COR-L47 (cell line): ENCODE data around the gene NTM.

ENCODE experiments used
- DNase-seq: peaks from one replicate; lab custom pipeline; 2025; lab: John Stamatoyannopoulos, UW

The NTM gene

DNA sequence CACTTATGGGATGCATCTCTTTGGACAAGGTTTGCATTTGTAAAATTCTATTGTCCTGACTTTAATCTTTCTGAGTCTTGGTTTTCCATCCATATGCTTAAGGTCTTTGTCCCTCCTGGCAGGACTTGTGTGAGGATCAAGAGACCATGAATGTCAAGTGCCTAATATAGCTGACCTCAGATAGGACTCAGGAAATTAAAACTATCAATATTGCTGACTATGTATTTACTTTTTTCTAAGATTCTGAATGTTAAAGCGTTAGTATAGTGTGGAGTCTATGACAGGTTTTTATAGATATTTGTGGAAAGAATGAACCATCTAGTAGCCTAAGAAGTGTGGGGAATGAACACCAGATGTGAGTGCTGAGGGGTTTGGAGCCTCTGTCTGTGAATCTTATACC is 637.8 kb downstream of the NTM start:
- no peak for DNase-seq

DNA sequence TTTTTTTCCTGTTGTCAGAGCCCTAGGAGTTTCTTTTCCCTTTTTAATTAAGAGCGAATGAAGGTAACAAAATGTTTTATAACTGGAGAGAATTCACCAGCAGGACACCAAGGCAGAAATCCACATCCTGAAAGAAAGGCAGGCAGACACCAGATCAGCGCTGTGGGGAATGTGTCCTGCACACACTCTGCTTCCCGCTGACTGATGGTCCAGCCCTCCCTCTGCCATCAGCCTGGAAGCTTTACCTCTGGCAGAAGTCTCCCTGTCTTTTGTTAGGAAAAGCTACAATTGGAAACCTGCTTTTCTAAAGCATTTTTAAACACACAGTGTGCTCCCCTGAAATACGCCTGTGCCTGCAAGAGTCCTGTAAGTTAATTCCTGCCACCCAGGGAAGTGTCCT is 638.5 kb downstream of the NTM start:
- DNase-seq, result no peak

DNA sequence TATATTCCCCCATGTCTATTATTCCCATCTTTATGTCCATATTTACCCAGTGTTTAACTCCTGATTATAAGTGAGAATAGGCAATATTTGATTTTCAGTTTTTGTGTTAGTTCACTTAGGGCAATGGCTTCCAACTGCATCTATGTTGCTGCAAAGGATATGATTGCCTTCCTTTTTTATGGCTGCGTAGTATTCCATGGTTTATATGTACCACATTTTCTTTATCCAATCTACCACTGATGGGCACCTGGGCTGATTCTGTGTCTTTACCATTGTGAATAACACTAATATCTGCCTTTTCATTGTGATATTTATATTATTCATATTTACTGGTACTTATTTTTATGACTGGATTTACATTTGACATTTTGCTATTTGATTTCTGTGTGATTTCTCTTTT is 649.6 kb downstream of the NTM start:
- DNase-seq, result no peak

DNA sequence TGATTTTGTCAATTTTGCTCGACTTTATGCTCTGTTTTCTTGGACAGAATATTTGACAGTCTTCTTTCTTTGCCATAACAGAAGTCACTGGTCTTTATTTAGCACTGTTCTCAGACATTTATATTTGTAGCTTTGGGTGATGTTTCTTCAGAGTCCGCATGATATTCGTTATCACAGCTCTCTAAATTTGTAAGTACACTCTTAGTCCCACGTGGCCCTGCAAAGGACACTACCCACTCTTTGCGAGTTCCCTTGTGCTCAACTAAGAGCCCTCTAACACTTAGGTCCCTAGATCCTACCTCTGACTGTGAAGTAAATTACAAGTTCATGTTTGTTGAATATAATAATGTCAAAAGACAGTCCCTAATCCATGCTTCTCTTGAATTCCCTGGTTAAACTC is 651.9 kb downstream of the NTM start:
- no peak for DNase-seq

DNA sequence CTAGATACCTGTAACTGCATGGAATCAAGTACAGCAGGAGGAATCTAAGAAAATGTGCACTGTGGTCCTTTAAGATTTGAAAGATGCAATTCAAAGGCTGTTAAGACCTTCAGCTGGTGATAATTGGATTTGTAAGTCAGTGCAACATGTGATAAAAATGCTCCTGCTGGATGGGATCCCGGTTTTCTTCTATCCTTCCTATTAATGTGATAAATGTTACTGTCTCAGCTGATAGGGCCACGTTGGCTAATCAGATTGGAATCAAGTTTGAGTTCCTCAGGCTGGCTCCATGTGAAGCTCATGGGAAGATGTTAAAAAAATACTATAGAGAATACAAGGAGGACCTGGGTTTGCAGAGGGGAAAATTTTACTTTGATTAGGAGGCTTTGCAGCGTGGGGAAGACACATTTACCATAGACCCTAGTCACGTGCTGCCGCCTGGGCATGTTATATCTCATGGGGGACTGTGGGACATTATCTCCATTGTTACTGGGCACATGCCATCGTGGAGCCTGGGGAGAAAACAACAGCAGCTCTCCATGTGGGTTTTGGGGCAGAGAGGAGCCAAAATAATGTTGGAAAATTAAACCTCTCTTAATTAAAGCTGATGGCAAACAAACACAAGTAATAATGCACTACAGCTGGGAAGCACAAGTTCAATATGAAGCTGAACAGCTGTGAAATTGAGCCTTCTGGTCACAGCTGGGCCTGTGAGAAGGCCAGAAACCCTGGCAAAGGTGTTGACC is 652.5 kb downstream of the NTM start:
- peak; percentile 8 for DNase-seq

DNA sequence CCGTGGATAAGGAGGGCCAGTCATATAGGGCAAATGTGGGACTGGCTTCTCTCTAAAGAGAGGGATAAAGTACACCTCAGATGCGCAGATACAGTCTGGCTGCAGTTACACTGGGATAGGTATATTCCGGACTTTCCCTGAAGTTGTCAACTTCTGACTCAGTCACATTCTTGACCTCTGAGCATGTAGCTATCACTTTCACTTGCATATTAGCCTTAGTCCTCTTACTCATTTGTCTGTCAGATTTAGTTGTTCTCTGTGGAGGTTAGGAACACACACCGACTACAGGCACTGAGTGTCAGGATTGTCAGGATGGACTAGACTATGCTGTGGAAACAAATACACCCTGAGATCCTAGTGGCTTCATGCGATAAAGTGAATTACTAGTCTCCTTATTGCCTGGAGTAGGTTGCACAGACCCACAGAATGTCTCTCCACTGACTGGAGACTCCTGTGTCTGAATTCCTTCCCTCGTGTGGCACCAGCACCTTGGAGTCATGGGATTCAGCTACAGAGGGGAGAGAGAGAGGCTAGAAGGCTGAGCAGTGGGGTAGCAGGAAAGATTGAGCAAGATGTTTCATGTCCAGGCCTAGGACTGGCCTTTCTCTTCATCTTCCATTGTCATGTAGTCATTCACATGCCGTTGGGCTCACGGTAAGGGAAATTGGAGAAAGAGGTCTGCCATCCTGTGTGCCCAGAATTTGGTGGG is 654.3 kb downstream of the NTM start:
- no peak for DNase-seq

DNA sequence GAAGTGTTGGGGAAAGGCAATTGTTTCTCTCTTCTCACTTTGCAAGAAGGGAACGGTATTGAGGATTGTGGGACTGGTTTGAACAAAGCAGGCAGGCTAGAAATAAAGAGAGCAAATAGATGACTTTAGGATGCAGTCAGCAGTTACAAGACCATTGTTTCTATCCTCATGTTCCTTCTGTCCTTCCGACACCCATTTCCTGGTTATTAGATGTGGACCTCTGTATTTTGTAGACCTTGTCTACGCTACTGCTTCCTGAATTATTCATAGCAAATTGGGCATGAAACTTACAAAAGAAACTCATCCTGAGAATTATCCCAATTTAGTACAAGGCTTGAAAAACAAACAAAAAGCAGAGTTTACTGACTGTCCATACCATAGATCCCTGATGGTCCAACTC is 656.3 kb downstream of the NTM start:
- no peak for DNase-seq

DNA sequence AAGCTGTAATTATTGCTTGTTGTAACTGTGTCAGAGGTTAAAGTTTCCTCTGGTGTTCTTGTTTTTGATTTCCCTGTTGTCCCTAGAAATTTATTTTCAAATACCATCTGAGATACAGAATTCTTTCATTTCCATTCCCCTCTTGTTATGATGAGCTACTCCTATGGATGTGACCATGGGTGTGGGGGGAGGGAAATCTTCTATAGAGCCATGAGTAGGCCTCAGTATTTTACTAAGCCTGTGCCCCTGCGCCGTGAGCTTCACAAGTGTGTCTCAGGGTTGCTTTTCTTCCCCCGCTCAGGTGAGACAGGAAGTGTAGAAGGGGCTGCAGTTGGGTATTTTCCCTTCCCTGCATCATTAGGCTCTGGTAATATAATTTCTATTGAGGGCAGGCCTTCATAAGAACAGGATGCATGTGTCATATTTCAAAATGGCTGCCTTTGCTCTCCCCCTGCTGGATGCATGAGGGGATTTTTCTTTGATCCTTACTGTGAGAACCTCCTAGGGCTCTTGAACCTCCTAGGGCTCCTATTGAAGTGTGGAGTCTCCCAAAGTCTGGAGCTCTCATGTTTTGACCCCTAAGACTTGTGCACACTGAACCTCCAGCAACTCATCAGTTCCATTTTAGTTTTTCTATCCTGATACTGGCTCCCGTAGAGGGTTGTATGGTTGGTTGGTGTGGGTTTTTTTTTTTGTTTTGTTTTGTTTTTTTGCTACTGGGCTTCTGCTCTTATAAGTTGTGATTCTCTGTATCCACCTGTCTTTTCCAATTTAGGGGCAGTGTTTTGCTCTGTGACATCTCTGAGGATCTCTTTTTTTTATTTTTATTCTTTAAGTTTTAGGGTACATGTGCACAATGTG is 658.2 kb downstream of the NTM start:
- DNase-seq, result peak; percentile 53

DNA sequence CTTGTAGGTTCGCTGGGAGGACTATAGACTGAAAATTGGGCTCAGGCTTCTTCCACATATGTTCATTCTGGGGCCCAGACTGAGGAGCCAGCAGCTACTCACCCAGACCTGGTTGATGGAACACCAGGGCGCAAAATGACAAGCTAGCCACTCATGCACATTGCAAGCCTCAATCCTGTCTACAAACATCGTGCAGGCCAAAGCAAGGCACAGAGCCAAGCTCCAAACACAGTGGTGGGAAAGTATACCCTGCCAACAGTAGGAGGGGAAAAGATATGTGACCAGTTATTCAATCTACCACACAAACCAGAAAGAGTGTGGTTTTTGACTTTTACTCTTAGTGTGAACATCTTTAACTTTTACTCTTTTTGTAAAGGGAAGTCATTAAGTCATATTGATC is 660.5 kb downstream of the NTM start:
- DNase-seq, result no peak

DNA sequence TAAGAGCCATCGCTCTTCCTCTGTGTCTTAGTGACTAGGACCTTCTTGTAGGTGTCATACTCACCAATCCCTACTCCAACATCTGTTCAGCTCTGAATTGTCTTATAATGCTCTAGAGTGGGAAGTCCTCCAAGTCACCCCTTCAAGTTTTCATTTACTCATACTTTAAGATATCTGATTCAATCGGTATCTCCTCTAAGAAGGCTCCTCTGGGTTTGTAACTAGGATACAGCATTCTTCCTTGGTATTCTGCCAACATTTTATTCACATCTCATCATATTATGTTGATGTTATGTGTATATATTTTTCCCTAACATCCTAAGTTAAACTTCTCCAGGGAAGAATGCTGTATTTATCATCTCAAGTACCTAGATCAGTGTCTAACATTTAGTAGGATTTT is 662.1 kb downstream of the NTM start:
- DNase-seq, result no peak

DNA sequence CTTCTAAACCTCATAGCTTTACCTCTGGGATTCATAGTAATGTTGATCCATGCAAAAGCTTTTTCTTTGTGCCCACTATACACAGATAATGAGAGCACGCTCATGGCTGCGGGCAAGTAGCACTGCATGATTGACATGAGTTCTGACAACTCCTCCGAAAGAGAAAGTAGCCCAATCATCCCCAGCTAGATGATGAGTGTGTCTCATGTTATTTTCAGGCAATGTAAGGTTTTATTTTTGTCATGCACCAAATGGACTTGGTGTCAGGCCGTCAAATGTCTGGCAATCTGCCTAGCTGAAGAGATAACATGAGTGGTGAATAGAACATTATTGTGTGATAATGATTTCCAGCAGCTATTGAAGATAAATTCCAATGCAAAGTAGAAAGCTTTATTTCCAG is 662.6 kb downstream of the NTM start:
- no peak for DNase-seq

DNA sequence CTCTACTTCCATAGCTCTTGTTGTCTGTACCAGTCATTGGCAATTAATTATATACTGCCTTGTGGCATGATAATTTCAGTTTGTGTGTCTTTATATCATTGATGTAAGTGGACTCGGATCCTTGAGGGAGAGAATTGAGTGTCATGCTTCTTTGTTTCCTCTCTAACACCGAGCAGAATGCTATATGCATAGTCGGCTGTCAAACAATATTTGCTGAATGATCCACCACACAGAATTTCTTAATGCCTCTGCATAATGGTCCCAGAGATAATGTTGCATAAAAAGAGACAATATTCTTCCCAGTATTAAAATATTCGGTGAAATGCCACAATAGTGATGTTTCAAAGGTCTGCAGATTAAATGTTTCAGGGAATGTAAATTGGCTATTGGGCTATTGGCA is 664.8 kb downstream of the NTM start:
- no peak for DNase-seq

DNA sequence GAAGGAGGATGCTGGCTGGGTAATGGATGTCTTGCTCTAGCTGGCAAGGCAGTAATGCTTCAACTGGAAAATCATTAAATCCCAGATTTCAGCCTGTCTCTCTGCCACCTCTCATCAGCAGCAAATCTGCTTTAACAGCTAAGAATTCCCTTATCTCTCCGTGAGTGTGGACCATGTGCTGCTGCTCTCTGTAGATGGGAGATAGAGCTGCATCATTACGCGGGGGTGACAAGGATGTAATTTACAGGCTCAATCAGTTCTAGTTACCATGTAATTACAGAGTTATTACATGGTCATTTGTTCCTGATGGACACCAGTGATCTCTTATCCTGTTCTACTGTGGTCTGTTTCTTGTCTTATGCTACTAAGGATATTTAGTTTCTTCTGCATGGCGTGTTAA is 665.4 kb downstream of the NTM start:
- DNase-seq, result no peak

DNA sequence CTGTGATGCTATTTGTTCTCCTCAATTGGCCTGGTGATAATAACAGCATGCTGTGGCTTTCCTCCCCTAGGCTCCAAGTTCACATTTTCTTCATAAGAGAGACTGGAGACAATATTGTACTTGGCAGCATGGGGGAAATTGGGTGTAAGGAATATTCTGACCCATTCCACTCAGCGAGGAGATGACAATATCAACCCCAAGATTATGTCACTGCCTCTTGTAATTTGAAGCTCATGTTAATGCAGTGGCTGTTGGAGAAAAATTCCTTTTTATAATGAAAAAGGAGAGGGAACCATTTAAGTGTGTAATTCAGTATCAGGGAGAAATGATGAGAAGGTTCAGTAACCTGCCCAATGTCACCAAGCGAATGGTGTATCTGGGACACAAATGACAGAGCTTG is 665.8 kb downstream of the NTM start:
- DNase-seq, result no peak

DNA sequence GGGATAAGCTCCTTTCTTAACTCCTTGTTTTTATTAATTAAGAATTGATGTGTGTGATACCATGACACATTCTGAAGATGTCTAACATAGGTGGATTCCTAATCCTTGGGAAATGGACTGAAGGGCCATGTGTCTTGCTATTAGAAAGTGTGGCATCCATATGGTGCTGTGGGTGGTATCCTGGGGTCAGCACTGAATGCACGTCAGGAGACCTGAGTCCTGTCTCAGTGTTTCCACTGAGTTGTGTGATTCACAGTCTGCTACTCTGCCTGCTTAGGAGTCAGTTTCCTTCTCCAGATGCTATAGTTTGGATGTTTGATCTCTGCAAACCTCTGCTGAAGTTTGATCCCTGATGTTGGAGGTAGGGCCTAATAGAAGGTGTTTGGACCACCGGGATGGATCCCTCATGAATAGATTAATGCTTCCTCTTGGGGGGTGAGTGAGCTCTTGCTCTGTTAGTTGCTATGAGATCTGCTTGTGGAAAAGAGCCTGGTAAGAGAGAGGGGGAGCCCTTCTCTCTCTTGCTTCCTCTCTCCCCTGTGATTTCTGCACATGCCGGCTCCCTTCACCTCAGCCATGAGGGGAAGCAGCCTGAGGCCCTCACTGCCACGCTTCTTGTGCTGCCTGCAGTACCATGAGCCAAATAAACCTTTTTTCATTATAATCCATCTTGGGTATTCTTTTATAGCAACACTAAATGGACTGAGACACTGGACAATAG is 666.5 kb downstream of the NTM start:
- no peak for DNase-seq

DNA sequence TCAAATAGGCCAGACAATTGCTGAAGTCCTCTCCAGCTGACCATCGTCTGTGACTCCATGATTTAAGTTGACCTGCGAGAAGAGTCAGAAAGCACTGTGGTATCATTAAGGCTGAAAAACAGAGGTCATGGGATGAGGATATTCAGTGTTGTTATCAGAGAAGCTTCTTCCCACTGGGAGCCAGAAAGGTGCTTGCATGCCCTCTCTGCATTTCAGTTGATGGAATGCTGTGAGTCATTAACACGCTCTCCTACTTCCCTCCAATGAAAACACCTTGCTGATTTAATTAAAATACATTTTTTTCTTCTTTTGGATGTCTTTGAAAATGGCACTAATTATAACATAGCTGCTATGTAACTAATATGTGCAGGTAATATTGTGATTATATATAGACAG is 667.0 kb downstream of the NTM start:
- no peak for DNase-seq

DNA sequence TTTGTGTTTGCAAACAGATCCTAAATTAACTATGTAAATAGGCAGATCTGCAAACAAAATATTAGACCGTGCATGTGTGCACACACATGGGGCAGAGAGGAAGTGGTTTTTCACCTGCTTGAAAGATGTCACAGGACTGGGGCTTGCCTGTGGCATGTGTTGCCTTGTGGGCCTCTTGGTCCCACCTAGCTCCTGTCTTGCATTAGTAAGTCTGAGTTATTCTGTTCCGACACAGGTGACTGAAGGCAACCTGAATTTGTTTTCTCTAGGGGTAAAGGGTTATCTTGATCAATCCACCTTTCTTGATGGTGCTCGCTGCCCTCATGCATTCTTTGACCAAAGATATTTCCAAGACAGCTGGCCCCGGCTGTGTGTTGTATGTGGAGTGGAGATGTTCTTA is 667.5 kb downstream of the NTM start:
- peak; percentile 7 for DNase-seq

DNA sequence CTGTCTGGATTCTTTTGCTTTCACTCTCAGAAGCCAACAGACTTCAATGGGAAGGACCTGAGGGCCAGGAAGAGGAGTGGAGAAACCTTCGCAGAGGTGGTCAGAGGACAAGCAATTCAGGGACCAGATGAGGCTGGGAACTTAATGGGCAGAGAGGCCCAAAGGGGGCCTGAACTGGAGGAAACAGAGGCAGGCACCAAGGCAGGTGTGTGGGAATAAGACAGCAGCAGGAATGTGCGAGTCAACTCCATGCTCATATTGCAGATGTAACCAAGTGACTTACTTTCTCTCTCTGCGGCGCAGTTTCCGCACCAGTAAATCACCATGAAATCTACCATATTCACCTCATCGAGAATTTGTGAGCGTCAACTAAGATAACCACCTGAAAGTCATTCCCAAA is 669.1 kb downstream of the NTM start:
- no peak for DNase-seq

DNA sequence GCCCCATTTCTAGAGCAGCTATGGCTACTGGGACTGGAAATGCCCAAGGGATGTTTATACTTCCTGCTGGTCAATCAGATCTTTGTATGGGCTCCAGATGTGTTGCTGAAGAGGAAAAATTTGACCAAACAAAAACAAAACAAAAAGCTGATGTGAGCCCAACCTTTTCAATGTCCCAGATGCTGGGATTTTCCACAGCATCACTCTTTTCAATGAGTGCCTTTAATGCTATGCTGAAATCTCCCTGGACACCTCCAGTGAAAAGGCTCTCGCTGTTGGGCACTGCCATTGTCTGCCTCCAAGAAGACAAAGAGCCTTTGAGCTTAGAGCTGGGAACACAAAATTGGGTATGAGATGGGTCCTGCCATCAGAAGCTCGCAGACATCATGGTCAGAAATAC is 671.9 kb downstream of the NTM start:
- no peak for DNase-seq

DNA sequence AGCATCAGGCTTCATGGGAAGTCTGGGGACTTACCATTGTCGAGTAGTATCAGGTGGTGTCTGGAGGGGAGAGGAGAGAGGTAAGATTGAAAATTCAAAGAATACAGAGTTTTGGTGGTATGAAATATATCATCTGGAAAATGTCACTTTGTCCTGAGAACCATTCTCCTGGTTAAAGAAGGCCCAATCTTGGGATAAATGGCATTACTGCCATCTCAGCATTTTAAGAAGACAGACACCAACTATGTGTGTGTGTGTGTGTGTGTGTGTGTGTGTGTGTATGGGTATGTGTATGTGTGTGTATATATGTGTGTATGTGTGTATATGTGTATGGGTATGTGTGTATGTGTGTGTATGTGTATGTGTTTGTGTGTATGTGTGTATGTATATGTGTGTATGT is 673.3 kb downstream of the NTM start:
- no peak for DNase-seq

DNA sequence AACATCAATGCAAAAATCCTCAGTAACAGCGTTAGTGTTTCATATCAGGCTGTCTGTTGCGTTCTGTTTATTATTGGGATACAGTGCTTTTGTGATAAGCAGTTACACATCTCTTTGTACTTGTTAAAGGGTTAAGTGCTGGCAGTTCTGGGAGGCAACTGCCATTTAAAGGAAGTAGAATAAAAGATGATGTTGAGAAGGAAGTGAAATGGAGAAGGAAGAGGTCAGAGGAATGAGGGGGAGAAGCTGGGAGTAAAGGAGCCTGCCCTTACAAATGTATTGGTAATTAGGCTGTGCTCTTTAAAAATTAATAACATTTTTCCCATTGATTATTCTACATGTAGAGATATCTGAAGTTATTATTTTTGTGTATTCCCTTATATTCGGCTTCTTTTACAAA is 674.7 kb downstream of the NTM start:
- no peak for DNase-seq

DNA sequence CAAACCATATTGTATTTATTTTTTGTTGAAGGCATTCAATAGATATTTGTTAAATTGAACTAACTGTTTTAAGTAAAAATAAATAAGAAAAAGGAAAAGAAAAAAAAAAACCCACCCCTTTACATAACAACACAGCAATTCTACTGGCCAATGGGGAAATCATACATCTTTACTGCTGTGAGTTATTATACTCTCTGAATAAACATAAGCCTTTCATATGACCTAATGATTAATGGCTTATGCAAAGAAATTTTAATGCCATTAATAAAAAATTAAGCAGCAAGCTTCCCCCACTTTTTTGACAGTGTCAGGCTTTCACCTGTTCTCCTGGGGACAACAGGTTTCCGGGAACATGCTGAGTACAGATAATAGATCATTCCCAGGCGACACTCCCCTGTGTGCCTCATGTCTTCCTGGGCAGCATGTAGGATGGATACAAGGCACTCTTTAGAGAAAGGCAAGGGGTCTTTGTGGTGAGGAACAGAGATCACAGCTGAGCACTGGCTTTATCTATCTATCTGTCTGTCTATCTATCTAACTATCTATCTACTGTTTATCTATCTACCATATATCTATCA is 676.0 kb downstream of the NTM start:
- DNase-seq, result peak; percentile 14
